HepG2 (cell line): ENCODE results near the gene PDK2. TPM values are rescaled to one million over a fixed set of nuclear protein-coding genes. Genes with fewer than 3 reads are reported as not detected.

Experiments
- GMEB2 ChIP-seq: IDR thresholded peaks from 2 replicates; pipeline ENCODE4 v1.6.1; 2016; ENCODE audit warnings: missing biosample characterization, missing genetic modification reagents, low read depth
- KDM2A ChIP-seq: sonication (generic); formaldehyde crosslinking; IDR thresholded peaks from 2 replicates; pipeline ENCODE4 v1.4.0; 2020; ENCODE audit warnings: low read depth, missing genetic modification reagents, borderline replicate concordance
- MAF1 ChIP-seq: sonication (generic); formaldehyde crosslinking; IDR thresholded peaks from 2 replicates; pipeline ENCODE4 v1.5.0; 2020; ENCODE audit warnings: missing genetic modification reagents, borderline replicate concordance
- NR2F2 ChIP-seq: IDR thresholded peaks from 2 replicates; pipeline ENCODE4 v1.6.1; 2012; ENCODE audit warnings: low read depth, inconsistent platforms, borderline replicate concordance
- NRL ChIP-seq: sonication (generic); formaldehyde crosslinking; IDR thresholded peaks from 2 replicates; pipeline ENCODE4 v1.5.0; 2020; ENCODE audit warnings: missing genetic modification reagents, mild to moderate bottlenecking, moderate library complexity, borderline replicate concordance
- PCBP1 ChIP-seq: fragments of 200-400 bp; formaldehyde crosslinking; IDR thresholded peaks from 2 replicates; pipeline ENCODE4 v1.6.1; 2017; ENCODE audit warnings: mild to moderate bottlenecking, low read depth, low read length, borderline replicate concordance
- SP1 ChIP-seq, 2 experiments: fragments of 450-650 bp in 1 of 2; sonication (generic) in 1 of 2; formaldehyde crosslinking in 1 of 2; IDR thresholded peaks; 2 replicates each; pipeline versions ENCODE4 v1.4.0 to v1.6.1; 2016 to 2020; ENCODE audit warnings: missing genetic modification reagents in 1 of 2
- STAG1 ChIP-seq: sonication (generic); formaldehyde crosslinking; IDR thresholded peaks from 2 replicates; pipeline ENCODE4 v1.4.0; 2020; ENCODE audit warnings: missing genetic modification reagents
- TEAD3 ChIP-seq: optimal IDR thresholded peaks from 2 replicates; pipeline ENCODE3; 2016; ENCODE audit warnings: borderline replicate concordance
- THRA ChIP-seq: sonication (generic); formaldehyde crosslinking; IDR thresholded peaks from 2 replicates; pipeline ENCODE4 v1.4.0; 2020; ENCODE audit warnings: missing genetic modification reagents, borderline replicate concordance
- TOE1 ChIP-seq: sonication (generic); formaldehyde crosslinking; IDR thresholded peaks from 2 replicates; pipeline ENCODE4 v1.4.0; 2020; ENCODE audit warnings: mild to moderate bottlenecking, missing genetic modification reagents
- WIZ ChIP-seq: sonication (generic); formaldehyde crosslinking; IDR thresholded peaks from 2 replicates; pipeline ENCODE4 v1.5.1; 2020; ENCODE audit warnings: mild to moderate bottlenecking, missing genetic modification reagents
- ZFX ChIP-seq: sonication (generic); formaldehyde crosslinking; IDR thresholded peaks from 2 replicates; pipeline ENCODE4 v1.4.0; 2020; ENCODE audit warnings: mild to moderate bottlenecking, low read depth, missing genetic modification reagents, moderate library complexity
- ZKSCAN5 ChIP-seq: sonication (generic); formaldehyde crosslinking; IDR thresholded peaks from 2 replicates; pipeline ENCODE4 v1.5.1; 2020; ENCODE audit warnings: mild to moderate bottlenecking, missing genetic modification reagents
- ZNF550 ChIP-seq: sonication (generic); formaldehyde crosslinking; IDR thresholded peaks from 2 replicates; pipeline ENCODE4 v1.4.0; 2020; ENCODE audit warnings: mild to moderate bottlenecking, missing genetic modification reagents, borderline replicate concordance
- ZNF589 ChIP-seq: sonication (generic); formaldehyde crosslinking; conservative IDR thresholded peaks from 2 replicates; pipeline ENCODE4 v1.8.0; 2022; ENCODE audit warnings: mild to moderate bottlenecking, moderate library complexity, missing genetic modification reagents
- ZNF709 ChIP-seq: sonication (generic); formaldehyde crosslinking; IDR thresholded peaks from 2 replicates; pipeline ENCODE4 v1.5.0; 2020; ENCODE audit warnings: mild to moderate bottlenecking, missing genetic modification reagents
- ZNF777 ChIP-seq: sonication (generic); formaldehyde crosslinking; IDR thresholded peaks from 2 replicates; pipeline ENCODE4 v1.4.0; 2020; ENCODE audit warnings: missing genetic modification reagents
- polyA plus RNA-seq, 8 experiments: library from polyadenylated mRNA; depleted of rRNA in 3 of 8; stranded (reverse) in 7 of 8; unstranded in 1 of 8; fragments of >200 nt; fragmentation: Illumina TruSeq in 4 of 8; extraction: Trizol in 4 of 8; gene quantifications; 2 replicates each; pipeline versions ENCODE4 v1.2.1 to v1.2.3, GENCODE V29; 2011 to 2016; ENCODE audit warnings: low read depth in 4 of 8, missing spikeins in 1 of 8, mixed read lengths in 1 of 8; ENCODE audit not compliant: insufficient read depth in 1 of 8
- total RNA-seq, 5 experiments: library from RNA; depleted of rRNA; stranded (reverse); fragments of >200 nt; fragmentation: Illumina TruSeq; extraction: Trizol; gene quantifications; 2 replicates each; pipeline ENCODE4 v1.2.3, GENCODE V29; 2016; ENCODE audit warnings: low read depth in 1 of 5
- TF ChIP-seq, protein P1 (sequence below): fragments of 450-650 bp; IDR thresholded peaks from 2 replicates; pipeline ENCODE4 v1.6.1; 2016
- TF ChIP-seq, protein P2 (sequence below): sonication (generic); formaldehyde crosslinking; IDR thresholded peaks from 2 replicates; pipeline ENCODE4 v1.5.0; 2020; ENCODE audit warnings: mild to moderate bottlenecking, missing genetic modification reagents, moderate library complexity
- TF ChIP-seq, protein P3 (sequence below): sonication (generic); formaldehyde crosslinking; IDR thresholded peaks from 2 replicates; pipeline ENCODE4 v1.4.0; 2020; ENCODE audit warnings: mild to moderate bottlenecking, missing genetic modification reagents
- TF ChIP-seq, protein P4 (sequence below): sonication (generic); formaldehyde crosslinking; IDR thresholded peaks from 2 replicates; pipeline ENCODE4 v1.5.0; 2020; ENCODE audit warnings: mild to moderate bottlenecking, low read depth, missing genetic modification reagents, borderline replicate concordance

PDK2 gene
- total and polyA plus RNA-seq, 2 of the 13 experiments (the other 11 are each of a cell fraction or from before 2014, with no cell fraction given), result 18.5 to 59.7 TPM

- no peak for TF ChIP-seq TOE1 (CRISPR knock-in tag)
- no peak for TF ChIP-seq NR2F2
- no peak for TF ChIP-seq SP1 (IDR thresholded peaks at IDR 0.05)
- TF ChIP-seq SP1 (CRISPR knock-in tag; IDR thresholded peaks at IDR 0.05), result peak; percentile 56; the same call in 1 of the 2 replicates
- TF ChIP-seq, protein P1, sequence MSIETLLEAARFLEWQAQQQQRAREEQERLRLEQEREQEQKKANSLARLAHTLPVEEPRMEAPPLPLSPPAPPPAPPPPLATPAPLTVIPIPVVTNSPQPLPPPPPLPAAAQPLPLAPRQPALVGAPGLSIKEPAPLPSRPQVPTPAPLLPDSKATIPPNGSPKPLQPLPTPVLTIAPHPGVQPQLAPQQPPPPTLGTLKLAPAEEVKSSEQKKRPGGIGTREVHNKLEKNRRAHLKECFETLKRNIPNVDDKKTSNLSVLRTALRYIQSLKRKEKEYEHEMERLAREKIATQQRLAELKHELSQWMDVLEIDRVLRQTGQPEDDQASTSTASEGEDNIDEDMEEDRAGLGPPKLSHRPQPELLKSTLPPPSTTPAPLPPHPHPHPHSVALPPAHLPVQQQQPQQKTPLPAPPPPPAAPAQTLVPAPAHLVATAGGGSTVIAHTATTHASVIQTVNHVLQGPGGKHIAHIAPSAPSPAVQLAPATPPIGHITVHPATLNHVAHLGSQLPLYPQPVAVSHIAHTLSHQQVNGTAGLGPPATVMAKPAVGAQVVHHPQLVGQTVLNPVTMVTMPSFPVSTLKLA, result no peak
- peak; percentile 54 for TF ChIP-seq TEAD3 (CRISPR knock-in tag)
- TF ChIP-seq ZFX (CRISPR knock-in tag), result 0 out of 2 replicates have a peak, but pooled peaks have one; percentile 38
- 0 out of 2 replicates have a peak, but pooled peaks have one; percentile 52 for TF ChIP-seq ZNF550 (CRISPR knock-in tag)
- TF ChIP-seq ZNF589 (CRISPR knock-in tag), result no peak
- TF ChIP-seq NRL, result 0 out of 2 replicates have a peak, but pooled peaks have one; percentile 33
- no peak for TF ChIP-seq GMEB2 (CRISPR knock-in tag)
- TF ChIP-seq STAG1 (CRISPR knock-in tag), result peak; percentile 83
- TF ChIP-seq, protein P2, sequence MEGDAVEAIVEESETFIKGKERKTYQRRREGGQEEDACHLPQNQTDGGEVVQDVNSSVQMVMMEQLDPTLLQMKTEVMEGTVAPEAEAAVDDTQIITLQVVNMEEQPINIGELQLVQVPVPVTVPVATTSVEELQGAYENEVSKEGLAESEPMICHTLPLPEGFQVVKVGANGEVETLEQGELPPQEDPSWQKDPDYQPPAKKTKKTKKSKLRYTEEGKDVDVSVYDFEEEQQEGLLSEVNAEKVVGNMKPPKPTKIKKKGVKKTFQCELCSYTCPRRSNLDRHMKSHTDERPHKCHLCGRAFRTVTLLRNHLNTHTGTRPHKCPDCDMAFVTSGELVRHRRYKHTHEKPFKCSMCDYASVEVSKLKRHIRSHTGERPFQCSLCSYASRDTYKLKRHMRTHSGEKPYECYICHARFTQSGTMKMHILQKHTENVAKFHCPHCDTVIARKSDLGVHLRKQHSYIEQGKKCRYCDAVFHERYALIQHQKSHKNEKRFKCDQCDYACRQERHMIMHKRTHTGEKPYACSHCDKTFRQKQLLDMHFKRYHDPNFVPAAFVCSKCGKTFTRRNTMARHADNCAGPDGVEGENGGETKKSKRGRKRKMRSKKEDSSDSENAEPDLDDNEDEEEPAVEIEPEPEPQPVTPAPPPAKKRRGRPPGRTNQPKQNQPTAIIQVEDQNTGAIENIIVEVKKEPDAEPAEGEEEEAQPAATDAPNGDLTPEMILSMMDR (CRISPR knock-in tag), result peak; percentile 95
- TF ChIP-seq ZKSCAN5 (CRISPR knock-in tag), result no peak
- TF ChIP-seq THRA (CRISPR knock-in tag), result 0 out of 2 replicates have a peak, but pooled peaks have one; percentile 38
- TF ChIP-seq KDM2A (CRISPR knock-in tag), result peak; percentile 54; the same call in 1 of the 2 replicates
- TF ChIP-seq, protein P3, sequence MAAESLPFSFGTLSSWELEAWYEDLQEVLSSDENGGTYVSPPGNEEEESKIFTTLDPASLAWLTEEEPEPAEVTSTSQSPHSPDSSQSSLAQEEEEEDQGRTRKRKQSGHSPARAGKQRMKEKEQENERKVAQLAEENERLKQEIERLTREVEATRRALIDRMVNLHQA (CRISPR knock-in tag), result no peak
- TF ChIP-seq, protein P4, sequence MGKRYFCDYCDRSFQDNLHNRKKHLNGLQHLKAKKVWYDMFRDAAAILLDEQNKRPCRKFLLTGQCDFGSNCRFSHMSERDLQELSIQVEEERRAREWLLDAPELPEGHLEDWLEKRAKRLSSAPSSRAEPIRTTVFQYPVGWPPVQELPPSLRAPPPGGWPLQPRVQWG, result no peak
- no peak for TF ChIP-seq ZNF777
- no peak for TF ChIP-seq ZNF709 (CRISPR knock-in tag)
- TF ChIP-seq MAF1 (CRISPR knock-in tag), result no peak
- TF ChIP-seq PCBP1, result no peak
- no peak for TF ChIP-seq WIZ (CRISPR knock-in tag)
Observed at GRCh38 chr17:50139950-50140885, 45.1 kb downstream of the PDK2 start (continued).
